HEK293 (cell line): ENCODE data around the gene RHOBTB3.
A peak's percentile ranks its signal among the peaks of the same experiment; 100 is the strongest.

ENCODE experiments used
- CTCF ChIA-PET: fragments of 350-600 bp; formaldehyde crosslinking; extraction: SDS; loops from one replicate; lab custom pipeline; 2021; ENCODE audit warnings: antibody characterized with exemption; lab: Yijun Ruan, JAX
- POLR2A ChIA-PET: fragments of 300-600 bp; formaldehyde crosslinking; extraction: SDS; loops from one replicate; lab custom pipeline; 2020; ENCODE audit warnings: antibody characterized with exemption, inconsistent platforms; lab: Yijun Ruan, JAX
- H3K27ac ChIP-seq: fragments of 200-500 bp; sonication (Bioruptor generic); 2 replicates; pipeline ENCODE4 v1.5.1; 2014; ENCODE audit warnings: low read depth, low read length, control low read depth, inconsistent platforms; ENCODE audit errors: extremely low read depth
- H3K36me3 ChIP-seq, 2 experiments: fragments of 200-500 bp in 1 of 2; sonication (Bioruptor generic) in 1 of 2; 1 replicate in 1 of 2; 2 replicates in 1 of 2; pipeline ENCODE4 v1.5.1; 2014 to 2017; ENCODE audit warnings: inconsistent platforms in 2 of 2, low read length in 2 of 2; ENCODE audit not compliant: control insufficient read depth in 2 of 2, insufficient read depth in 1 of 2
- H3K4me1 ChIP-seq: fragments of 200-500 bp; sonication (Bioruptor generic); 2 replicates; pipeline ENCODE4 v1.5.1; 2014; ENCODE audit warnings: mild to moderate bottlenecking, low read length, inconsistent platforms; ENCODE audit not compliant: control insufficient read depth, insufficient read depth
- H3K4me3 ChIP-seq: 2 replicates; pipeline ENCODE4 v1.5.1; 2011; ENCODE audit warnings: low read depth, mild to moderate bottlenecking, control low read depth, low read length, moderate library complexity
- H3K9me3 ChIP-seq: fragments of 200-500 bp; sonication (Bioruptor generic); 2 replicates; pipeline ENCODE4 v1.5.1; 2014; ENCODE audit warnings: low read depth, low read length, inconsistent platforms; ENCODE audit not compliant: control insufficient read depth, insufficient read depth
- EGR2 ChIP-seq: fragments of 450-650 bp; formaldehyde crosslinking; IDR thresholded peaks from 2 replicates; pipeline ENCODE4 v1.5.1; 2016; ENCODE audit warnings: low read depth, missing biosample characterization, missing genetic modification characterization
- GLIS1 ChIP-seq: fragments of 450-650 bp; formaldehyde crosslinking; IDR thresholded peaks from 2 replicates; pipeline ENCODE4 v1.5.1; 2016; ENCODE audit warnings: missing biosample characterization, missing genetic modification characterization
- KLF9 ChIP-seq: fragments of 450-650 bp; formaldehyde crosslinking; IDR thresholded peaks from 2 replicates; pipeline ENCODE4 v1.5.1; 2016; ENCODE audit warnings: missing biosample characterization, missing genetic modification characterization, low read depth
- PATZ1 ChIP-seq: fragments of 450-650 bp; formaldehyde crosslinking; IDR thresholded peaks from 2 replicates; pipeline ENCODE4 v1.5.1; 2016; ENCODE audit warnings: missing biosample characterization, missing genetic modification characterization
- PBX3 ChIP-seq: sonication (generic); formaldehyde crosslinking; IDR thresholded peaks from 2 replicates; pipeline ENCODE4 v1.8.1; 2022; ENCODE audit warnings: mild to moderate bottlenecking, moderate library complexity, missing genetic modification reagents
- PRDM10 ChIP-seq: fragments of 450-650 bp; formaldehyde crosslinking; IDR thresholded peaks from 2 replicates; pipeline ENCODE4 v1.5.1; 2016; ENCODE audit warnings: missing biosample characterization, missing genetic modification characterization
- REPIN1 ChIP-seq: fragments of 450-650 bp; formaldehyde crosslinking; IDR thresholded peaks from 2 replicates; pipeline ENCODE4 v1.5.1; 2017; ENCODE audit warnings: missing biosample characterization, missing genetic modification characterization, low read depth
- TSHZ1 ChIP-seq: fragments of 450-650 bp; formaldehyde crosslinking; IDR thresholded peaks from 2 replicates; pipeline ENCODE4 v1.5.1; 2016; ENCODE audit warnings: missing biosample characterization, missing genetic modification characterization, borderline replicate concordance
- YY2 ChIP-seq: fragments of 450-650 bp; formaldehyde crosslinking; IDR thresholded peaks from 2 replicates; pipeline ENCODE4 v1.5.1; 2016; ENCODE audit warnings: missing biosample characterization, missing genetic modification characterization
- ZNF157 ChIP-seq: fragments of 450-650 bp; formaldehyde crosslinking; IDR thresholded peaks from 2 replicates; pipeline ENCODE4 v1.5.1; 2016; ENCODE audit warnings: missing biosample characterization, missing genetic modification characterization
- ZNF174 ChIP-seq: fragments of 450-650 bp; formaldehyde crosslinking; IDR thresholded peaks from 2 replicates; pipeline ENCODE4 v1.5.0; 2017; ENCODE audit warnings: missing biosample characterization, mild to moderate bottlenecking, missing genetic modification characterization
- ZNF223 ChIP-seq: fragments of 450-650 bp; formaldehyde crosslinking; IDR thresholded peaks from 2 replicates; pipeline ENCODE4 v1.5.1; 2016; ENCODE audit warnings: missing biosample characterization, missing genetic modification characterization
- ZNF48 ChIP-seq: fragments of 450-650 bp; formaldehyde crosslinking; IDR thresholded peaks from 2 replicates; pipeline ENCODE4 v1.5.1; 2016; ENCODE audit warnings: missing biosample characterization, missing genetic modification characterization
- ZNF514 ChIP-seq: fragments of 450-650 bp; formaldehyde crosslinking; IDR thresholded peaks from 2 replicates; pipeline ENCODE4 v1.5.1; 2016; ENCODE audit warnings: missing biosample characterization, missing genetic modification characterization
- ZNF580 ChIP-seq: fragments of 450-650 bp; formaldehyde crosslinking; IDR thresholded peaks from 2 replicates; pipeline ENCODE4 v1.5.1; 2016; ENCODE audit warnings: missing biosample characterization, missing genetic modification characterization
- ZNF600 ChIP-seq: fragments of 450-650 bp; formaldehyde crosslinking; IDR thresholded peaks from 2 replicates; pipeline ENCODE4 v1.5.1; 2016; ENCODE audit warnings: missing biosample characterization, missing genetic modification characterization
- ZNF660 ChIP-seq: fragments of 450-650 bp; IDR thresholded peaks from 2 replicates; pipeline ENCODE4 v1.5.1; 2018; ENCODE audit warnings: missing biosample characterization, mild to moderate bottlenecking, missing genetic modification characterization
- ZNF707 ChIP-seq: fragments of 450-650 bp; formaldehyde crosslinking; IDR thresholded peaks from 2 replicates; pipeline ENCODE4 v1.5.1; 2016; ENCODE audit warnings: missing biosample characterization, missing genetic modification characterization
- ZNF776 ChIP-seq: fragments of 450-650 bp; formaldehyde crosslinking; IDR thresholded peaks from 2 replicates; pipeline ENCODE4 v1.5.0; 2017; ENCODE audit warnings: missing biosample characterization, missing genetic modification characterization, borderline replicate concordance
- ZNF837 ChIP-seq: fragments of 450-650 bp; formaldehyde crosslinking; IDR thresholded peaks from 2 replicates; pipeline ENCODE4 v1.5.1; 2016; ENCODE audit warnings: missing biosample characterization, missing genetic modification characterization

The RHOBTB3 gene

GRCh38 chr5:95788493-95788892 is 57.4 kb downstream of the RHOBTB3 start (continued):
- TF ChIP-seq PRDM10 (tag by site-specific recombination) (no peak), ZNF514 (tag by site-specific recombination) (no peak), ZNF660 (tag by site-specific recombination) (no peak), TSHZ1 (tag by site-specific recombination) (no peak)
- TF ChIP-seq, all 188 proteins: peak for 0

GRCh38 chr5:95791751-95792150 is 60.6 kb downstream of the RHOBTB3 start:
- POLR2A ChIA-PET = no interaction called here
- CTCF ChIA-PET = interaction anchor here (0.6 to 3.4 kb wide), 2 partner anchors 11 to 545 kb away, joined by 4 to 20 read pairs; no protein-coding TSS in a partner anchor

GRCh38 chr5:95794070-95794516 is 63.0 kb downstream of the RHOBTB3 start:
- Histone ChIP-seq H3K36me3 (peaks cover 8 to 27% of the 10 kb centered on the region in 2 experiments), H3K9me3 (no peaks in the 10 kb centered on the region), H3K4me1 (no peaks in the 10 kb centered on the region)
- POLR2A ChIA-PET = no interaction called here
- TF ChIP-seq PATZ1 (no peak), GLIS1 (tag by site-specific recombination) (peak; percentile 51)
- TF ChIP-seq, all 188 proteins: peak for 1
- CTCF ChIA-PET = interaction anchor here (1.9 kb wide), 1 partner anchor 13 kb away, joined by 6 read pairs; no protein-coding TSS in a partner anchor
- Histone ChIP-seq H3K4me3 (no peak overlapping the region), H3K27ac (no peak overlapping the region)

More at GRCh38 chr5:95791751-95792150, 60.6 kb downstream of the RHOBTB3 start:
- no peak for TF ChIP-seq EGR2
- TF ChIP-seq ZNF174 (tag by site-specific recombination) = no peak
- TF ChIP-seq ZNF837 (tag by site-specific recombination) = no peak
- TF ChIP-seq ZNF580 (tag by site-specific recombination) = no peak
- no peak for TF ChIP-seq ZNF776 (tag by site-specific recombination)
- TF ChIP-seq REPIN1 (tag by site-specific recombination) = no peak
- no peak for TF ChIP-seq PBX3 (CRISPR knock-in tag)
- TF ChIP-seq ZNF223 (tag by site-specific recombination) = no peak
- no peak for TF ChIP-seq ZNF707 (tag by site-specific recombination)
- no peak for TF ChIP-seq ZNF48 (tag by site-specific recombination)
- TF ChIP-seq YY2 (tag by site-specific recombination) = no peak
- no peak for TF ChIP-seq ZNF600 (tag by site-specific recombination)
- TF ChIP-seq KLF9 (tag by site-specific recombination) = no peak
- TF ChIP-seq ZNF157 (tag by site-specific recombination) = no peak
- no peak for TF ChIP-seq ZNF660 (tag by site-specific recombination)
- no peaks in the 10 kb centered on the region for H3K9me3 ChIP-seq
- no peaks in the 10 kb centered on the region for H3K4me1 ChIP-seq
- H3K4me3 ChIP-seq = no peak overlapping the region
- peaks cover 8 to 29% of the 10 kb centered on the region in 2 experiments for H3K36me3 ChIP-seq
- H3K27ac ChIP-seq = no peak overlapping the region
